LNCAP (cell line): ENCODE results near the gene TMEM150C.

Source experiments
- CTCF ChIP-seq: fragments of 450-650 bp; IDR thresholded peaks from 2 replicates; pipeline ENCODE4 v1.5.1; 2017; ENCODE audit warnings: mild to moderate bottlenecking

Gene TMEM150C

GRCh38 chr4:82569076-82569475, 7.3 kb upstream of the TMEM150C start:
- no peak for TF ChIP-seq CTCF

GRCh38 chr4:82567444-82567843, 5.7 kb upstream of the TMEM150C start:
- TF ChIP-seq CTCF, result no peak

- TF ChIP-seq CTCF, result no peak
These were observed 721 bp upstream of the TMEM150C start for GRCh38 chr4:82562564-82562854.

- TF ChIP-seq CTCF, result no peak
These were observed 669 bp downstream of the TMEM150C start for GRCh38 chr4:82560853-82561785.

- TF ChIP-seq CTCF, result no peak
These were observed 2.1 kb downstream of the TMEM150C start for GRCh38 chr4:82559735-82560120.

GRCh38 chr4:82555276-82555675, 6.5 kb downstream of the TMEM150C start:
- TF ChIP-seq CTCF, result no peak

GRCh38 chr4:82553020-82553419, 8.8 kb downstream of the TMEM150C start:
- TF ChIP-seq CTCF, result no peak

- no peak for TF ChIP-seq CTCF
These were observed 10.1 kb downstream of the TMEM150C start for GRCh38 chr4:82551734-82552133.
